Left lobe of liver (tissue), 2 donors: ENCODE measurements around the gene NPS. TPM values are rescaled to one million over a fixed set of nuclear protein-coding genes. Genes with fewer than 3 reads are reported as not detected.

Experiments used
- ATAC-seq: fragments of 200-7000 bp; cut with Tn5 transposase; one replicate; pipeline ENCODE4 v1.9.1; 2020; ENCODE audit warnings: mild to moderate bottlenecking, moderate library complexity
- DNase-seq: peaks from one replicate; pipeline ENCODE4 v3.0.0-alpha.2; 2020; ENCODE audit warnings: low spot score
- total RNA-seq: library from RNA; stranded (reverse); gene quantifications from one replicate; pipeline ENCODE4 v1.2.1, GENCODE V29; 2021
- donor health status: DM: no; HTN: no; CAD: no; lungs with moderate emphysema.
- donor health status: DM: no; HTN: yes; CAD: no.

Gene NPS, protein sequence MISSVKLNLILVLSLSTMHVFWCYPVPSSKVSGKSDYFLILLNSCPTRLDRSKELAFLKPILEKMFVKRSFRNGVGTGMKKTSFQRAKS
- not detected for total RNA-seq

DNA sequence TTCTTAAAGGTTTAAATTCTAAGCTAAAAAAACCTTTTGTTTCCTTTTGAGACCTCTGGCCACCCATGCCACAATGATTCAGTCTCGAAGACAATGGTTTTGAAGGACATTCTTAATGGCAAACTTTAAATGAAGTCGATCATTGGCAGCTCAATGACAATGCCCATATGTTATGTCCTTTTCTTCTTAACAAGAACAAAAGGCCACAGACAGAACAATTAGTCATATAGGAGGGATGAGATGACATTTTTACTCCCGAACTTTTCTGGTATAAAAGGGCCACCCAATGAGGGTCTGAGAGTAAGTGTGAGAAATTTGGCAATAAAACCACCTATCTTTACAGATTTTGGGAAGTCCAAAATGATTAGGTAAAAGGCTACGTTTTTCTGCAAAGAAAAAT is at the start of gene NPS:
TSS of gene NPS (plus strand) at position 301 of the 400 bp plus-strand sequence. CDS start at position 361, 60 bp downstream.
- DNase-seq (no peak), ATAC-seq (no peak)

DNA sequence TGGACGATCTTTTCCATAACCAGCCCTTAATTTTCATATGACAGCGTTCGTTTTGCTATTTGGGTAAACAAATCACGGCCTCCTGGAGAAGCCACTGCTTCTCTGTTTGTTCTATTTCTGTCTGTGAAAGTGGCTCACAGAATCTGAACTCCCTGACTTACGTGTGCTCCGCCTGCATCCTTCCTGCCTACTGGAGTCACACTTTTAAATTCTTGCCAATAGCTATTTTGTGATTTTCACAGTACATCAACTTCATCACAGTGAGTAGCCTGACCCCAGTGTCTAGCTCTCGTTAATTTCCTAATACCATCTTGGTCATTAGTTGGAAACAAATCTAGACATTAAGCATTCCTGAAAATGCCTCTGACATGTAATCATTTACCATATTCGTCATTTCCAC is 49.0 kb upstream of the NPS start:
- no peak for DNase-seq
- ATAC-seq = no peak

DNA sequence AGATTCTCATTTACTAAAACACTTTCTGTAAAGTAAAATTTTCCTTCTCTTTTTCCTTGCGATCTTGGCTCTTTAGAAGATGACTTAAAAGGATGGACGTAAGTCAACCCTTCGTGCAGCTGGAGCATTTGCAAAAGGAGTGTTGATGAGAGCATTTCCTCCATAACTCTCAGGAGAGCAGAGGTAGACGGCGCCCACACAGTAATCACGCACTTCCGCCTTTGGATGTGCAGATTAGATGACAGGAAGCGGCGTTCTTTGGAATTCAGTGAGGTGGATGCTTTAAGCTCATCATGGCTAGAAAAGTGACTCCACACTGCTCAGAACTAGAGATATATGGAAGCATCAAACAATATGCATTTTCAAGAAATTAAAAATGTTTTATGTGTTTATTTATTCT is 43.0 kb upstream of the NPS start:
- DNase-seq (no peak), ATAC-seq (no peak)

DNA sequence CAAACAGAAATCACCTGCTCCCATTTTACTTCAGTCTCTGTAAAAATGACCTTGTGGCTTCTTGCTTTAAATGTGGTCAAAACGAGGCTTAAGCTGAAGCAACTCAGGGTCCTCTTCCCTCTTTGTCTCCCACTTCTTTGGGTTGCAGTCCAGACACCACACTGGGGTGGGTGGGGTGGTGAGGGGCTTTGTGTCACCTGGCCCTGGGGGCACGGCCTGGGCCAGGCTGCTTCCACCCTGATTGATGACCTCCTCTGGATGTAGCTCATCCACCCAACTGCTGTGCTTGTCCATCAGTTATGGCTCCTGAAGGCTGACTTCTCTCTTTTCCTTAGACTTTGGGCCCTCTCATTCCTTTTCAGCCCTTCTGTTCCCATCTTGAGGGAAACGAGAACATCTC is 26.8 kb upstream of the NPS start:
- ATAC-seq = no peak
- DNase-seq = no peak

DNA sequence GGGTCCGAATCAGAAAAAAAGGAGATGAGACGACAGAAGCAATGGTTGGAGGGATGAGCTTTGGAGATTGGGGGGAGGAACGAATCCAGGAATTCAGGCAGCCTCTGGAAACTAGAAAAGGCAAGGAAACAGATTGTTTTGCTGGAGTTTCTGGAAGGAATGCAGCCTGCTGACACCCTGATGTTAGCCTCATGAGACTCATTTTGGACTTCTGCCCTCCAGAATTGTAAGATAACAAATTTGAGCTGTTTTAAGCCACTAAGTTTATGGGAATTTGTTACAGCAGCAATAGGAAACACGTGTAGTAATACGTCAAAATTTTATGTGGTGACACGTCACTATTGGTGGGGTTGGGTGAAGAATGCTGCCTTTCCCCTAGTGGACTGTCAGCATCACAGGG is 25.6 kb upstream of the NPS start:
- no peak for DNase-seq
- ATAC-seq = no peak

- no peak for DNase-seq
- ATAC-seq = no peak
Measured at GRCh38 chr10:127524229-127524628, 24.9 kb upstream of the NPS start.

DNA sequence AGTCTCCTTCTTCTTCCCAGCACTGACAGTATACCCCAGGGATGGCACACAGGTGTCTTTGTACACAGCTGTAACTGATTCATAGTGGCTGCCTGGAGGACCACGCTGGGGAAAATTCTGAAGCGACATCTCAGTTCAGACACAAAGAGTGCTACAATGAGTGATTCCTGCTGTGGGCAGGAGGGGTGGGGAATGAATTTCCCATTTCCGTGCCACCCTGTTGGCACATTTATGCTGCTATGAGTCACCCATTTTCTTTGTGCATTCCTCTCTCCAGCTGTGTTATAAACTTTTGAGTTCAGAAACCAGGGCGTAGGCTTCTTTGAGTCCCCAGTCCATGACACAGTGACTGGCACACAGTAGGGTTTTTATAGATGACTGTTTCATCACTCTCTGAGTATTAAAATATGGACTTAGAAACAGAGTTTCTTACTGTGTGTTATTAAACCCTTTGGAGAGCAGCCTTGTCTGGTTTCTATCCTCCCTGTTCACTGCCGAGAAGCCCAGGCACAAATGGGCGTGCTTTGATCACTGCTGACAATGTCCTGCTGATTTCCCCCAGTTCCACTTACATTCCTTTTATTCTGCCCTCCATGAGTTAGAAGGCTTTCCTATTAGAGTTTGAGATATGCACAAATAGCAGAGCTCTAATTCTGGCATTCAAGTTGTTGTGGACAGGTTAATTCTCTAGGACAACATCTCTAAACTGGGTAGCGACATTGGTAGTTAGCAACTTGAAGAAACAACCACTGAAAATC is 24.0 kb upstream of the NPS start:
- DNase-seq = no peak
- no peak for ATAC-seq

DNA sequence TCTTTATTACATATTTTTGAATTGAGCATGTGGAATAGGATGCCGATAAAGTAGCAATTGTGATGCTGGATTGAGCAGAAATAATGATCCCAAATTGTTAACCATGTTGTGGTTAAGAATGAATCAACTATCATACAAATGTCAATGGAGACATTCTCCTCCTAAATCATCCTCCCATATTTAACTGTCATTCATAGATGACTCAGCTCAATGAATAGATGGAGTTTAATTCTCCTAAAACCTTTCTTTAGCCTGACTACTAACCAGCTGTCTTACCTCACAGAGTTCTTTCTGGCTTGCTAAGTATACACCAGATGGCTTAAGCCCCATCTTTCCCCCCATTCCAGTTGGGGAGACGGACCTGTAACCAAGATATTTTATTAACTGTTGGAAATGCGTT is 23.4 kb upstream of the NPS start:
- DNase-seq (no peak), ATAC-seq (no peak)

GRCh38 chr10:127526161-127526560 is 22.9 kb upstream of the NPS start:
- DNase-seq = no peak
- no peak for ATAC-seq

DNA sequence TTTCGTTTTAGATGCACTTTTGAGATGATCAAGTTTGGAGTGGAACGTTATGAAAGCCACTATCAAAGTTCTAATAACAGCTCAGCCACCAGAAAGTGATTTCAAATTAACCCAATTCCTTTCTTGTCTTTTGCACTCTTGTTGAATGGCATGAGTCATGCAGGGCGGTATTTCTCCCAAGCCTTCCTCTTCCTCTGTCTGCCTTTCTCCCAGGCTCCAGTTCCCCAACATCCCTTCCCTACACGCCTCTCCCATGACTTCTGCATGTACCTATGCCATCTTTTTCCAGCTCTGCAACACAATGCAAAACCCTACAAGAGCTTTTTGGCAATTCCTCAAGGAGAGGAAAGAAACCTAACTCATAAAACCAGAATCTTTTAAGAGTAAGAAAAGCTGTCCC is 21.8 kb upstream of the NPS start:
- no peak for ATAC-seq

DNA sequence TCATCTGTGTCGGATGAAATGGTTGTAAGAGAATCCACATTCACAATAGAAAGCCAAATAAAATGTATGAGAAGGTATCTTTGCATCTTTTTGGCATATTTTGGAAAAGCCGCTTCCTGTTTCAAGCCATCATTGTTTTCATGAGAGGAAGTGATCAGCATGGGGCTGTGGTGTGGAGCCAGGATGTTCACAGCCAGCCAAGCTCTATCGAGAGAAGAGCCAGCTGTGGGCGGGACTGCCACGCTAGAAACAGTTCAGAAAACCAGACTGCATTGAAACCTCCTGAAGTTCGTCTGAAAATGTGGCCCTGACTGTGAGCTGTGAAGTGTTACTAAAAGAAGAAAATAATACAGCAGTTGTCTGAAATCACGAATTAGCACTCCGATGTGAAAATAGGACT is 21.2 kb upstream of the NPS start:
- DNase-seq = no peak

More for the DNA sequence above, 21.8 kb upstream of the NPS start:
- no peak for DNase-seq

DNA sequence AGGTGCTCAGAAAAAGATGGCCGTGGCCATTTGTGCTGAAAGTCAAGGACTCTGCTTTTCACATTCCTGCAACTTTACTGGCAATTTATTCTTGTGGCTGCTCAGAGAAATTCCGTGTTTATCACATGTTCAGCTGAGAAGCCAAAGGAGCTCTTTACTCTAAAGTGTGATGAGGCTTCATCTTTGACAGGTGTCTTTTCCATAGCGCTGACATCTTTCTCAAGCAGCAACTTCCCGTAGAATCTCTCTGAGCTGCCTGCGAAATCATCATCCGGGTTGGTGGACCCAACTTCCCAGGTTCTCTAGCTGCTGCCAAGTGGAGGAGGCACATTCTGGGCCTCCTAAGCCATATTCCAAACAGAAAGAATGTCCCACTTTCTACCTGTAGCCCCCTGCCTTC is 16.9 kb upstream of the NPS start:
- DNase-seq (no peak), ATAC-seq (no peak)

More for the DNA sequence above, 21.2 kb upstream of the NPS start:
- ATAC-seq = no peak

GRCh38 chr10:127532659-127533058 is 16.4 kb upstream of the NPS start:
- DNase-seq (no peak), ATAC-seq (no peak)

- no peak for ATAC-seq
- no peak for DNase-seq
Measured at GRCh38 chr10:127534074-127534473, 15.0 kb upstream of the NPS start.

DNA sequence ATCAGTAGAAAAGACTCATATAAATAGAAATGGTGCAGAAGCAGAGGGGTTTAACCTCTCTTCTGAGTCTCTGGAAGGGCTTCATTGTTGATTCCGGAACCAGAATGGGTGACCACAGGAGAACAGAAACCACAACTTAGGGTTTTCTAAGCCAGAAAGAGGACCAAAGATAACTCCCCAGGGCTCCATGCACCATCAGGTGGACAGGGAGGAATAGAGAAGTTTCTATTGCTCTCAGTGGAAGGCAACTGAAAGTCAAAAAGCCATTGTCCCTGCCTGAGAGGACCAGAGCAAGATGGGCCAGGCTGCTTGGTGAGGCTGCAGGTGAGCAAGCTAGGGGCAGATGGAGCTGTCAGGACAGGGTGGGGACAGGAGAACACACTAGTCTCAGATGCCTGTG is 14.6 kb upstream of the NPS start:
- DNase-seq = no peak
- no peak for ATAC-seq

GRCh38 chr10:127535802-127536515 is 13.2 kb upstream of the NPS start:
- no peak for DNase-seq
- no peak for ATAC-seq

- DNase-seq = no peak
- ATAC-seq = no peak
Measured at GRCh38 chr10:127536972-127537760, 11.9 kb upstream of the NPS start.

- ATAC-seq (no peak), DNase-seq (no peak)
Measured at GRCh38 chr10:127537924-127538323, 11.2 kb upstream of the NPS start.

- no peak for ATAC-seq
- DNase-seq = no peak
Measured at GRCh38 chr10:127548022-127548421, 1.1 kb upstream of the NPS start.

- ATAC-seq = no peak
Measured at GRCh38 chr10:127550861-127551260, 1.8 kb downstream of the NPS start.

DNA sequence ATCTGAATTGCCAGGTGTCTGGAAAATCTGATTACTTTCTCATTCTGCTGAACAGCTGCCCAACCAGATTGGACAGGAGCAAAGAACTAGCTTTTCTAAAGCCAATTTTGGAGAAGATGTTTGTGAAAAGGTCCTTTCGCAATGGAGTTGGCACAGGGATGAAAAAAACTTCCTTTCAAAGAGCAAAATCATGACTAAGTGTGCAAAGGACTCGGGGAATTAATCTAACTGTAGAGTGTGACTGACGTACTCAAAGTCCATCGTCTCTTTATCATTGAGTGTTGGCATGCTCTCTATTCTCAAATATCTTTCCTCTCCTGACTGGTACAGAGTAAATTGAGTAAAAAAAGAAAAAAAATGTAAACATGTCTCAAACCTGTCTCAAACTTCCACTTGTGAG is 3.3 kb downstream of the NPS start:
- ATAC-seq (peak; percentile 15), DNase-seq (no peak)

More at GRCh38 chr10:127550861-127551260, 1.8 kb downstream of the NPS start:
- DNase-seq = no peak
